K562 (cell line): ENCODE measurements around the gene PSME1.

Experiments
- CEBPB ChIP-seq: fragments of 450-650 bp; IDR thresholded peaks from 2 replicates; pipeline ENCODE4 v1.6.1; 2016; ENCODE audit warnings: missing genetic modification characterization, missing compliant biosample characterization
- FOXK2 ChIP-seq, 2 experiments: fragments of 450-650 bp; IDR thresholded peaks in 1 of 2; conservative IDR thresholded peaks in 1 of 2; 2 replicates each; pipeline ENCODE4 v1.6.1; 2016; ENCODE audit warnings: low read depth in 2 of 2, mild to moderate bottlenecking in 1 of 2
- GTF2F1 ChIP-seq: IDR thresholded peaks from 2 replicates; pipeline ENCODE4 v1.6.1; 2011; ENCODE audit warnings: low read depth, low read length, improper control_type of control experiment
- MAFF ChIP-seq: IDR thresholded peaks from 2 replicates; pipeline ENCODE4 v1.6.1; 2012; ENCODE audit warnings: low read length, improper control_type of control experiment
- NCOA4 ChIP-seq: fragments of 450-650 bp; IDR thresholded peaks from 2 replicates; pipeline ENCODE4 v1.6.1; 2018; ENCODE audit warnings: mild to moderate bottlenecking; ENCODE audit not compliant: partially characterized antibody
- NR3C1 ChIP-seq: sonication (generic); formaldehyde crosslinking; IDR thresholded peaks from 2 replicates; pipeline ENCODE4 v1.8.1; 2022; ENCODE audit warnings: missing genetic modification reagents
- PML ChIP-seq: IDR thresholded peaks from 2 replicates; pipeline ENCODE4 v1.6.1; 2012; ENCODE audit warnings: low read length, inconsistent platforms
- PTBP1 ChIP-seq: fragments of 200-400 bp; formaldehyde crosslinking; IDR thresholded peaks from 2 replicates; pipeline ENCODE4 v1.6.1; 2017; ENCODE audit warnings: low read depth, low read length
- PTRF ChIP-seq: fragments of 450-650 bp; IDR thresholded peaks from 2 replicates; pipeline ENCODE4 v1.6.1; 2016; ENCODE audit warnings: mild to moderate bottlenecking, missing genetic modification characterization, missing compliant biosample characterization
- TGIF2 ChIP-seq: sonication (generic); formaldehyde crosslinking; IDR thresholded peaks from 2 replicates; pipeline ENCODE4 v1.8.1; 2022; ENCODE audit warnings: mild to moderate bottlenecking, missing genetic modification reagents, moderate library complexity
- TF ChIP-seq, protein P1 (sequence below): fragments of 200-800 bp; sonication (Bioruptor generic); IDR thresholded peaks from 2 replicates; pipeline ENCODE4 v1.6.1; 2016; ENCODE audit warnings: missing genetic modification characterization, missing compliant biosample characterization
- TF ChIP-seq, protein P2 (sequence below): fragments of 200-600 bp; sonication (generic); IDR thresholded peaks from one replicate; pipeline ENCODE4 v1.6.1; 2012; ENCODE audit warnings: mild to moderate bottlenecking, low read depth, low read length, inconsistent platforms

DNA sequence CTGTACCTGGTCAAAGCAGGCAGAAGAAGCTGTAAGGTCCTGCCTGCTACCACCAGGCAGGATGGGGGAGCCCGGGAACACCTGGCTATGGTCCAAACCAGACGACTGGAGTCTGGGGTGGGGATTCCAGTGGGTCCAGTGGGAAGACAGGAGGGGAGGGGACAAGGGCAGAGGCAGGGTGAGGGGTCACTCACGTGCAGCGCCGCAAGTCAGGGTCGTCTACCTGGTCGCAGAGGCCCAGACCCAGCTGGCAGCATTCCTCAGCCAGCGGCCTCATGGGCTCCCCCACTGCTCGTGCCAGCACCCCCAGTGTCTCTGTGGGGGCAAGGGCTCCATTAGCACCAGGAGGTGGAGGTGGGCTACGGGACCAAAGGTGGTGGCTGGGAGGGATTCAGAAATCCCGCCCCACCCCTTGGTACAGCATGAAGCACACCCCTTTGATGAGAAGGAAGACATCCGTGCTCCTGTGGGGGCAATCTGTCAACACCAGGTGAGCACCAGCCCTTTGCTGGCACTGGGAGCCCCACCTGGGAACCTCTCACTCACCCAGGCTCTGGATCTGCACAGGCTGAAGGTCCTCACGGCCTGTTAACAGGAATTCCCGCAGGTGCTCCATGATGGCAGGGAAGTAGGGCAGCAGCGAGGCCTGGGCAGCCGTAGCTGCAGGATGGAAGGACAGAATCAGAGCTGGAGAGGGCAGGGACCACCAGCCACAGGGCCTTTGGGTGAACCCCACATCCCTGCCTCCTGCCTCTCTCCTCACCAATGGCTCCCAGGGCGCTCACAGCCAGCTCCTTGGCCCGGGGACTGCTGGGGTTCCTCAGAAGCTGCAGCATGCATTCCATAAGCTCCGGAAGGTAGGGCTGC is 48.3 kb downstream of the PSME1 start:
- TF ChIP-seq PTBP1 = no peak
- TF ChIP-seq NR3C1 (CRISPR knock-in tag) = no peak
- no peak for TF ChIP-seq PTRF (tag)
- TF ChIP-seq, protein P1, sequence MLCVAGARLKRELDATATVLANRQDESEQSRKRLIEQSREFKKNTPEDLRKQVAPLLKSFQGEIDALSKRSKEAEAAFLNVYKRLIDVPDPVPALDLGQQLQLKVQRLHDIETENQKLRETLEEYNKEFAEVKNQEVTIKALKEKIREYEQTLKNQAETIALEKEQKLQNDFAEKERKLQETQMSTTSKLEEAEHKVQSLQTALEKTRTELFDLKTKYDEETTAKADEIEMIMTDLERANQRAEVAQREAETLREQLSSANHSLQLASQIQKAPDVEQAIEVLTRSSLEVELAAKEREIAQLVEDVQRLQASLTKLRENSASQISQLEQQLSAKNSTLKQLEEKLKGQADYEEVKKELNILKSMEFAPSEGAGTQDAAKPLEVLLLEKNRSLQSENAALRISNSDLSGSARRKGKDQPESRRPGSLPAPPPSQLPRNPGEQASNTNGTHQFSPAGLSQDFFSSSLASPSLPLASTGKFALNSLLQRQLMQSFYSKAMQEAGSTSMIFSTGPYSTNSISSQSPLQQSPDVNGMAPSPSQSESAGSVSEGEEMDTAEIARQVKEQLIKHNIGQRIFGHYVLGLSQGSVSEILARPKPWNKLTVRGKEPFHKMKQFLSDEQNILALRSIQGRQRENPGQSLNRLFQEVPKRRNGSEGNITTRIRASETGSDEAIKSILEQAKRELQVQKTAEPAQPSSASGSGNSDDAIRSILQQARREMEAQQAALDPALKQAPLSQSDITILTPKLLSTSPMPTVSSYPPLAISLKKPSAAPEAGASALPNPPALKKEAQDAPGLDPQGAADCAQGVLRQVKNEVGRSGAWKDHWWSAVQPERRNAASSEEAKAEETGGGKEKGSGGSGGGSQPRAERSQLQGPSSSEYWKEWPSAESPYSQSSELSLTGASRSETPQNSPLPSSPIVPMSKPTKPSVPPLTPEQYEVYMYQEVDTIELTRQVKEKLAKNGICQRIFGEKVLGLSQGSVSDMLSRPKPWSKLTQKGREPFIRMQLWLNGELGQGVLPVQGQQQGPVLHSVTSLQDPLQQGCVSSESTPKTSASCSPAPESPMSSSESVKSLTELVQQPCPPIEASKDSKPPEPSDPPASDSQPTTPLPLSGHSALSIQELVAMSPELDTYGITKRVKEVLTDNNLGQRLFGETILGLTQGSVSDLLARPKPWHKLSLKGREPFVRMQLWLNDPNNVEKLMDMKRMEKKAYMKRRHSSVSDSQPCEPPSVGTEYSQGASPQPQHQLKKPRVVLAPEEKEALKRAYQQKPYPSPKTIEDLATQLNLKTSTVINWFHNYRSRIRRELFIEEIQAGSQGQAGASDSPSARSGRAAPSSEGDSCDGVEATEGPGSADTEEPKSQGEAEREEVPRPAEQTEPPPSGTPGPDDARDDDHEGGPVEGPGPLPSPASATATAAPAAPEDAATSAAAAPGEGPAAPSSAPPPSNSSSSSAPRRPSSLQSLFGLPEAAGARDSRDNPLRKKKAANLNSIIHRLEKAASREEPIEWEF (CRISPR knock-in tag) = no peak
- no peak for TF ChIP-seq CEBPB (tag)
- TF ChIP-seq PML = no peak
- no peak for TF ChIP-seq NCOA4
- no peak for TF ChIP-seq TGIF2 (CRISPR knock-in tag)
- no peak for TF ChIP-seq MAFF
- TF ChIP-seq, protein P2, sequence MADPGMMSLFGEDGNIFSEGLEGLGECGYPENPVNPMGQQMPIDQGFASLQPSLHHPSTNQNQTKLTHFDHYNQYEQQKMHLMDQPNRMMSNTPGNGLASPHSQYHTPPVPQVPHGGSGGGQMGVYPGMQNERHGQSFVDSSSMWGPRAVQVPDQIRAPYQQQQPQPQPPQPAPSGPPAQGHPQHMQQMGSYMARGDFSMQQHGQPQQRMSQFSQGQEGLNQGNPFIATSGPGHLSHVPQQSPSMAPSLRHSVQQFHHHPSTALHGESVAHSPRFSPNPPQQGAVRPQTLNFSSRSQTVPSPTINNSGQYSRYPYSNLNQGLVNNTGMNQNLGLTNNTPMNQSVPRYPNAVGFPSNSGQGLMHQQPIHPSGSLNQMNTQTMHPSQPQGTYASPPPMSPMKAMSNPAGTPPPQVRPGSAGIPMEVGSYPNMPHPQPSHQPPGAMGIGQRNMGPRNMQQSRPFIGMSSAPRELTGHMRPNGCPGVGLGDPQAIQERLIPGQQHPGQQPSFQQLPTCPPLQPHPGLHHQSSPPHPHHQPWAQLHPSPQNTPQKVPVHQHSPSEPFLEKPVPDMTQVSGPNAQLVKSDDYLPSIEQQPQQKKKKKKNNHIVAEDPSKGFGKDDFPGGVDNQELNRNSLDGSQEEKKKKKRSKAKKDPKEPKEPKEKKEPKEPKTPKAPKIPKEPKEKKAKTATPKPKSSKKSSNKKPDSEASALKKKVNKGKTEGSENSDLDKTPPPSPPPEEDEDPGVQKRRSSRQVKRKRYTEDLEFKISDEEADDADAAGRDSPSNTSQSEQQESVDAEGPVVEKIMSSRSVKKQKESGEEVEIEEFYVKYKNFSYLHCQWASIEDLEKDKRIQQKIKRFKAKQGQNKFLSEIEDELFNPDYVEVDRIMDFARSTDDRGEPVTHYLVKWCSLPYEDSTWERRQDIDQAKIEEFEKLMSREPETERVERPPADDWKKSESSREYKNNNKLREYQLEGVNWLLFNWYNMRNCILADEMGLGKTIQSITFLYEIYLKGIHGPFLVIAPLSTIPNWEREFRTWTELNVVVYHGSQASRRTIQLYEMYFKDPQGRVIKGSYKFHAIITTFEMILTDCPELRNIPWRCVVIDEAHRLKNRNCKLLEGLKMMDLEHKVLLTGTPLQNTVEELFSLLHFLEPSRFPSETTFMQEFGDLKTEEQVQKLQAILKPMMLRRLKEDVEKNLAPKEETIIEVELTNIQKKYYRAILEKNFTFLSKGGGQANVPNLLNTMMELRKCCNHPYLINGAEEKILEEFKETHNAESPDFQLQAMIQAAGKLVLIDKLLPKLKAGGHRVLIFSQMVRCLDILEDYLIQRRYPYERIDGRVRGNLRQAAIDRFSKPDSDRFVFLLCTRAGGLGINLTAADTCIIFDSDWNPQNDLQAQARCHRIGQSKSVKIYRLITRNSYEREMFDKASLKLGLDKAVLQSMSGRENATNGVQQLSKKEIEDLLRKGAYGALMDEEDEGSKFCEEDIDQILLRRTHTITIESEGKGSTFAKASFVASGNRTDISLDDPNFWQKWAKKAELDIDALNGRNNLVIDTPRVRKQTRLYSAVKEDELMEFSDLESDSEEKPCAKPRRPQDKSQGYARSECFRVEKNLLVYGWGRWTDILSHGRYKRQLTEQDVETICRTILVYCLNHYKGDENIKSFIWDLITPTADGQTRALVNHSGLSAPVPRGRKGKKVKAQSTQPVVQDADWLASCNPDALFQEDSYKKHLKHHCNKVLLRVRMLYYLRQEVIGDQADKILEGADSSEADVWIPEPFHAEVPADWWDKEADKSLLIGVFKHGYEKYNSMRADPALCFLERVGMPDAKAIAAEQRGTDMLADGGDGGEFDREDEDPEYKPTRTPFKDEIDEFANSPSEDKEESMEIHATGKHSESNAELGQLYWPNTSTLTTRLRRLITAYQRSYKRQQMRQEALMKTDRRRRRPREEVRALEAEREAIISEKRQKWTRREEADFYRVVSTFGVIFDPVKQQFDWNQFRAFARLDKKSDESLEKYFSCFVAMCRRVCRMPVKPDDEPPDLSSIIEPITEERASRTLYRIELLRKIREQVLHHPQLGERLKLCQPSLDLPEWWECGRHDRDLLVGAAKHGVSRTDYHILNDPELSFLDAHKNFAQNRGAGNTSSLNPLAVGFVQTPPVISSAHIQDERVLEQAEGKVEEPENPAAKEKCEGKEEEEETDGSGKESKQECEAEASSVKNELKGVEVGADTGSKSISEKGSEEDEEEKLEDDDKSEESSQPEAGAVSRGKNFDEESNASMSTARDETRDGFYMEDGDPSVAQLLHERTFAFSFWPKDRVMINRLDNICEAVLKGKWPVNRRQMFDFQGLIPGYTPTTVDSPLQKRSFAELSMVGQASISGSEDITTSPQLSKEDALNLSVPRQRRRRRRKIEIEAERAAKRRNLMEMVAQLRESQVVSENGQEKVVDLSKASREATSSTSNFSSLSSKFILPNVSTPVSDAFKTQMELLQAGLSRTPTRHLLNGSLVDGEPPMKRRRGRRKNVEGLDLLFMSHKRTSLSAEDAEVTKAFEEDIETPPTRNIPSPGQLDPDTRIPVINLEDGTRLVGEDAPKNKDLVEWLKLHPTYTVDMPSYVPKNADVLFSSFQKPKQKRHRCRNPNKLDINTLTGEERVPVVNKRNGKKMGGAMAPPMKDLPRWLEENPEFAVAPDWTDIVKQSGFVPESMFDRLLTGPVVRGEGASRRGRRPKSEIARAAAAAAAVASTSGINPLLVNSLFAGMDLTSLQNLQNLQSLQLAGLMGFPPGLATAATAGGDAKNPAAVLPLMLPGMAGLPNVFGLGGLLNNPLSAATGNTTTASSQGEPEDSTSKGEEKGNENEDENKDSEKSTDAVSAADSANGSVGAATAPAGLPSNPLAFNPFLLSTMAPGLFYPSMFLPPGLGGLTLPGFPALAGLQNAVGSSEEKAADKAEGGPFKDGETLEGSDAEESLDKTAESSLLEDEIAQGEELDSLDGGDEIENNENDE = no peak
- no peak for TF ChIP-seq GTF2F1
- TF ChIP-seq FOXK2 (conservative IDR thresholded peaks at IDR 0.05 in 1 of 2, IDR thresholded peaks at IDR 0.05 in 1 of 2; ENCODE audit: low read depth in 2 of 2) = no peak
